ENCODE results near the gene AKR1C1. TPM values are rescaled to one million over a fixed set of nuclear protein-coding genes. Genes with fewer than 3 reads are reported as not detected.
"Not testable (repeated sequence)": the region's sequence is repeated elsewhere in the genome, so short reads cannot be mapped to it uniquely, and the experiment has no call there.

AKR1C1 gene
- total RNA-seq, 2 donors from 2014 or later = 91.5 to 160 TPM

- ATAC-seq (ENCODE audit: insufficient number of reproducible peaks, low FRiP score, low read depth); H3K4me3 ChIP-seq; H3K27ac ChIP-seq; H3K27me3 ChIP-seq (replicated peaks; ENCODE audit: insufficient read depth); H3K4me1 ChIP-seq (ENCODE audit: control insufficient read depth in 1 of 2, low read depth in 2 of 2); H3K36me3 ChIP-seq; H3K9me3 ChIP-seq; DNase-seq (ENCODE audit: low spot score): not testable (repeated sequence)
Observed at GRCh38 chr10:4961558-4961957, 1.7 kb upstream of the AKR1C1 start.

- DNase-seq (ENCODE audit: low spot score); H3K36me3 ChIP-seq; H3K27ac ChIP-seq; H3K27me3 ChIP-seq (replicated peaks; ENCODE audit: insufficient read depth); H3K4me3 ChIP-seq; ATAC-seq (ENCODE audit: insufficient number of reproducible peaks, low FRiP score, low read depth); H3K9me3 ChIP-seq; H3K4me1 ChIP-seq (ENCODE audit: control insufficient read depth in 1 of 2, low read depth in 2 of 2): not testable (repeated sequence)
Observed at GRCh38 chr10:4962308-4962707, 907 bp upstream of the AKR1C1 start.

- not testable (repeated sequence) for H3K36me3 ChIP-seq; DNase-seq (ENCODE audit: low spot score); ATAC-seq (ENCODE audit: insufficient number of reproducible peaks, low FRiP score, low read depth); H3K27me3 ChIP-seq (replicated peaks; ENCODE audit: insufficient read depth); H3K4me1 ChIP-seq (ENCODE audit: control insufficient read depth in 1 of 2, low read depth in 2 of 2); H3K9me3 ChIP-seq; H3K27ac ChIP-seq
- peak overlapping the region; percentile 40 for H3K4me3 ChIP-seq
Observed at GRCh38 chr10:4963815-4964154, 570 bp downstream of the AKR1C1 start.

- not testable (repeated sequence) for ATAC-seq (ENCODE audit: insufficient number of reproducible peaks, low FRiP score, low read depth); H3K27ac ChIP-seq; H3K36me3 ChIP-seq; DNase-seq (ENCODE audit: low spot score); H3K4me3 ChIP-seq; H3K9me3 ChIP-seq; H3K27me3 ChIP-seq (replicated peaks; ENCODE audit: insufficient read depth); H3K4me1 ChIP-seq (ENCODE audit: control insufficient read depth in 1 of 2, low read depth in 2 of 2)
Observed at GRCh38 chr10:4965763-4966162, 2.5 kb downstream of the AKR1C1 start.

GRCh38 chr10:4967189-4967588 is 4.0 kb downstream of the AKR1C1 start:
- ATAC-seq (ENCODE audit: insufficient number of reproducible peaks, low FRiP score, low read depth); H3K27ac ChIP-seq; H3K36me3 ChIP-seq; H3K9me3 ChIP-seq; H3K27me3 ChIP-seq (replicated peaks; ENCODE audit: insufficient read depth); H3K4me1 ChIP-seq (ENCODE audit: control insufficient read depth in 1 of 2, low read depth in 2 of 2); H3K4me3 ChIP-seq; DNase-seq (ENCODE audit: low spot score): not testable (repeated sequence)

- H3K4me1 ChIP-seq (ENCODE audit: control insufficient read depth in 1 of 2, low read depth in 2 of 2); H3K4me3 ChIP-seq; DNase-seq (ENCODE audit: low spot score); H3K36me3 ChIP-seq; H3K27ac ChIP-seq; H3K9me3 ChIP-seq; ATAC-seq (ENCODE audit: insufficient number of reproducible peaks, low FRiP score, low read depth); H3K27me3 ChIP-seq (replicated peaks; ENCODE audit: insufficient read depth): not testable (repeated sequence)
Observed at GRCh38 chr10:4969289-4969688, 6.1 kb downstream of the AKR1C1 start.

- H3K36me3 ChIP-seq; H3K27me3 ChIP-seq (replicated peaks; ENCODE audit: insufficient read depth); H3K4me3 ChIP-seq; H3K4me1 ChIP-seq (ENCODE audit: control insufficient read depth in 1 of 2, low read depth in 2 of 2); H3K27ac ChIP-seq; DNase-seq (ENCODE audit: low spot score); H3K9me3 ChIP-seq; ATAC-seq (ENCODE audit: insufficient number of reproducible peaks, low FRiP score, low read depth): not testable (repeated sequence)
Observed at GRCh38 chr10:4970362-4970761, 7.1 kb downstream of the AKR1C1 start.

- H3K4me3 ChIP-seq; DNase-seq (ENCODE audit: low spot score); H3K4me1 ChIP-seq (ENCODE audit: control insufficient read depth in 1 of 2, low read depth in 2 of 2); ATAC-seq (ENCODE audit: insufficient number of reproducible peaks, low FRiP score, low read depth); H3K9me3 ChIP-seq; H3K36me3 ChIP-seq; H3K27ac ChIP-seq; H3K27me3 ChIP-seq (replicated peaks; ENCODE audit: insufficient read depth): not testable (repeated sequence)
Observed at GRCh38 chr10:4972369-4973142, 9.3 kb downstream of the AKR1C1 start.

- not testable (repeated sequence) for H3K36me3 ChIP-seq; H3K27ac ChIP-seq; ATAC-seq (ENCODE audit: insufficient number of reproducible peaks, low FRiP score, low read depth); H3K4me1 ChIP-seq (ENCODE audit: control insufficient read depth in 1 of 2, low read depth in 2 of 2); H3K4me3 ChIP-seq; DNase-seq (ENCODE audit: low spot score); H3K27me3 ChIP-seq (replicated peaks; ENCODE audit: insufficient read depth); H3K9me3 ChIP-seq
Observed at GRCh38 chr10:4973294-4973693, 10.1 kb downstream of the AKR1C1 start.

GRCh38 chr10:4974400-4974799 is 11.2 kb downstream of the AKR1C1 start:
- not testable (repeated sequence) for ATAC-seq (ENCODE audit: insufficient number of reproducible peaks, low FRiP score, low read depth); DNase-seq (ENCODE audit: low spot score); H3K4me1 ChIP-seq (ENCODE audit: control insufficient read depth in 1 of 2, low read depth in 2 of 2); H3K4me3 ChIP-seq; H3K9me3 ChIP-seq; H3K27me3 ChIP-seq (replicated peaks; ENCODE audit: insufficient read depth); H3K36me3 ChIP-seq; H3K27ac ChIP-seq

Measured in thoracic aorta (tissue), 2 donors.